DOHH2 (cell line): ENCODE results near the gene KLKB1.

Source experiments
- EZH2phosphoT487 ChIP-seq: fragments of 200-600 bp; sonication (generic); IDR thresholded peaks from 2 replicates; pipeline ENCODE4 v1.6.1; 2017; ENCODE audit warnings: borderline replicate concordance, mild to moderate bottlenecking, antibody characterized with exemption, low read length, moderate library complexity, mixed read lengths
- TF ChIP-seq, protein P1 (sequence below): fragments of 200-600 bp; sonication (generic); IDR thresholded peaks from one replicate; pipeline ENCODE4 v1.5.1; 2014; ENCODE audit warnings: antibody characterized with exemption, mild to moderate bottlenecking, low read depth, low read length; ENCODE audit not compliant: poor library complexity, severe bottlenecking

DNA sequence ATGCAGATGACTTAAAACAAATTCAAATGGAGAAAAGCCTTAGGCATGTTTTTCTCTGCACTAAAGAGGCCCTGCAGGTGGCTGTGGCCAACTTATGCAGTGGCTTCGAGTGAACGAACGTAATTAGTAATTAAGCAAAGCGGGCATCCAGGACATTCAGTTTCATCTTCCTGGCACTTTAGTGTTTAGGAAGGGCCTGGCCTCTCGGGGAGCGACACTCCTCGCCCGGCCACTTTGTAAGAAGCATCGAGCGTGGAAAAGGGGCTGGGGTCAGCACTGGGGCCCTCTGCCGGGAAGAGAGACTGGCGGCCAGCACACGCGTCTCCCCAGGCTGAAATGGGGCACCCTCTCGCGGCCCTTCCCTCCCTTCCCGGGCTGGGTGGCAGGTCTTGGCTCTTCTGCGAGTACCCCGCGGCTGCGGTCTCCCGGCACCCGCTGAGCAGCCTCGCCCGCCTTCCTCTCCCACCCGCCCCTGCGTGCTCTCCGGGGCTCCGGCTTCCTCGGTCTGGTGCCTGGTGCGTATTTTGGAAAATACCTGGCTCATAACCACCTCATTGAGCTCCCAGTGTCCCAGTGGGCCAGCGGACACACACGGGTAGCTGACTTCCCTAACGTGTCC is 36.6 kb upstream of the KLKB1 start:
- TF ChIP-seq, protein P1, sequence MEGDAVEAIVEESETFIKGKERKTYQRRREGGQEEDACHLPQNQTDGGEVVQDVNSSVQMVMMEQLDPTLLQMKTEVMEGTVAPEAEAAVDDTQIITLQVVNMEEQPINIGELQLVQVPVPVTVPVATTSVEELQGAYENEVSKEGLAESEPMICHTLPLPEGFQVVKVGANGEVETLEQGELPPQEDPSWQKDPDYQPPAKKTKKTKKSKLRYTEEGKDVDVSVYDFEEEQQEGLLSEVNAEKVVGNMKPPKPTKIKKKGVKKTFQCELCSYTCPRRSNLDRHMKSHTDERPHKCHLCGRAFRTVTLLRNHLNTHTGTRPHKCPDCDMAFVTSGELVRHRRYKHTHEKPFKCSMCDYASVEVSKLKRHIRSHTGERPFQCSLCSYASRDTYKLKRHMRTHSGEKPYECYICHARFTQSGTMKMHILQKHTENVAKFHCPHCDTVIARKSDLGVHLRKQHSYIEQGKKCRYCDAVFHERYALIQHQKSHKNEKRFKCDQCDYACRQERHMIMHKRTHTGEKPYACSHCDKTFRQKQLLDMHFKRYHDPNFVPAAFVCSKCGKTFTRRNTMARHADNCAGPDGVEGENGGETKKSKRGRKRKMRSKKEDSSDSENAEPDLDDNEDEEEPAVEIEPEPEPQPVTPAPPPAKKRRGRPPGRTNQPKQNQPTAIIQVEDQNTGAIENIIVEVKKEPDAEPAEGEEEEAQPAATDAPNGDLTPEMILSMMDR = peak; percentile 40
- no peak for TF ChIP-seq EZH2phosphoT487
